Neural cell (in vitro differentiated cells): ENCODE measurements around the gene CLCN3.
"Not testable (repeated sequence)": the region's sequence is repeated elsewhere in the genome, so short reads cannot be mapped to it uniquely, and the experiment has no call there.

Source experiments
- EP300 ChIP-seq: fragments of 450-650 bp; conservative IDR thresholded peaks from 2 replicates; pipeline ENCODE4 v1.6.1; 2014; ENCODE audit warnings: antibody characterized with exemption, mild to moderate bottlenecking, moderate library complexity; ENCODE audit not compliant: poor library complexity, severe bottlenecking
- EZH2 ChIP-seq: fragments of 200-600, 300-800 bp; shearing (Covaris generic), sonication (generic); IDR thresholded peaks from 2 replicates; pipeline ENCODE4 v1.6.1; 2014; ENCODE audit warnings: antibody characterized with exemption, low read length, borderline replicate concordance, mild to moderate bottlenecking; ENCODE audit not compliant: insufficient read depth, poor library complexity, severe bottlenecking
- POLR2AphosphoS5 ChIP-seq: IDR thresholded peaks from 2 replicates; pipeline ENCODE4 v1.6.1; 2012
- TF ChIP-seq, protein P1 (sequence below): fragments of 450-650 bp; IDR thresholded peaks from 2 replicates; pipeline ENCODE4 v1.5.1; 2014; ENCODE audit warnings: antibody characterized with exemption, mild to moderate bottlenecking, moderate library complexity; ENCODE audit not compliant: poor library complexity, severe bottlenecking
- TF ChIP-seq, protein P2 (sequence below): IDR thresholded peaks from 2 replicates; pipeline ENCODE4 v1.6.1; 2012; ENCODE audit warnings: borderline replicate concordance

DNA sequence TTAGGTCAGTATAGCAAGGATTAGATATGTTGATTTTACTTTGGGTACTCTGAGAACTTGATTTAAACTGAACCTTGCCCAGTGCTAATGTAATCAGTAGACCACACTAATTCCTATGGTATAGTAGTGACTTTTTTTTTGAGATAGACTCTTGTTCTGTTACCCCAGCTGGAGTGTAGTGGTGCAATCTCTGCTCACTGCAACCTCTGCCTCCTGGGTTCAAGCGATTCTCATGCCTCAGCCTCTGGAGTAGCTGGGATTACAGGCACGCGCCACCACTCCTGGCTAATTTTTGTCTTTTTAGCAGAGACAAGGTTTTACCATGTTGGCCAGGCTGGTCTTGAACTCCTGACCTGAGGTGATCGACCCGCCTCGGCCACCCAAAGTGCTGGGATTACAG is 3.6 kb downstream of the CLCN3 start:
- TF ChIP-seq, protein P1, sequence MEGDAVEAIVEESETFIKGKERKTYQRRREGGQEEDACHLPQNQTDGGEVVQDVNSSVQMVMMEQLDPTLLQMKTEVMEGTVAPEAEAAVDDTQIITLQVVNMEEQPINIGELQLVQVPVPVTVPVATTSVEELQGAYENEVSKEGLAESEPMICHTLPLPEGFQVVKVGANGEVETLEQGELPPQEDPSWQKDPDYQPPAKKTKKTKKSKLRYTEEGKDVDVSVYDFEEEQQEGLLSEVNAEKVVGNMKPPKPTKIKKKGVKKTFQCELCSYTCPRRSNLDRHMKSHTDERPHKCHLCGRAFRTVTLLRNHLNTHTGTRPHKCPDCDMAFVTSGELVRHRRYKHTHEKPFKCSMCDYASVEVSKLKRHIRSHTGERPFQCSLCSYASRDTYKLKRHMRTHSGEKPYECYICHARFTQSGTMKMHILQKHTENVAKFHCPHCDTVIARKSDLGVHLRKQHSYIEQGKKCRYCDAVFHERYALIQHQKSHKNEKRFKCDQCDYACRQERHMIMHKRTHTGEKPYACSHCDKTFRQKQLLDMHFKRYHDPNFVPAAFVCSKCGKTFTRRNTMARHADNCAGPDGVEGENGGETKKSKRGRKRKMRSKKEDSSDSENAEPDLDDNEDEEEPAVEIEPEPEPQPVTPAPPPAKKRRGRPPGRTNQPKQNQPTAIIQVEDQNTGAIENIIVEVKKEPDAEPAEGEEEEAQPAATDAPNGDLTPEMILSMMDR: not testable (repeated sequence)
- TF ChIP-seq EP300, EZH2, POLR2AphosphoS5: not testable (repeated sequence)
- TF ChIP-seq, protein P2, sequence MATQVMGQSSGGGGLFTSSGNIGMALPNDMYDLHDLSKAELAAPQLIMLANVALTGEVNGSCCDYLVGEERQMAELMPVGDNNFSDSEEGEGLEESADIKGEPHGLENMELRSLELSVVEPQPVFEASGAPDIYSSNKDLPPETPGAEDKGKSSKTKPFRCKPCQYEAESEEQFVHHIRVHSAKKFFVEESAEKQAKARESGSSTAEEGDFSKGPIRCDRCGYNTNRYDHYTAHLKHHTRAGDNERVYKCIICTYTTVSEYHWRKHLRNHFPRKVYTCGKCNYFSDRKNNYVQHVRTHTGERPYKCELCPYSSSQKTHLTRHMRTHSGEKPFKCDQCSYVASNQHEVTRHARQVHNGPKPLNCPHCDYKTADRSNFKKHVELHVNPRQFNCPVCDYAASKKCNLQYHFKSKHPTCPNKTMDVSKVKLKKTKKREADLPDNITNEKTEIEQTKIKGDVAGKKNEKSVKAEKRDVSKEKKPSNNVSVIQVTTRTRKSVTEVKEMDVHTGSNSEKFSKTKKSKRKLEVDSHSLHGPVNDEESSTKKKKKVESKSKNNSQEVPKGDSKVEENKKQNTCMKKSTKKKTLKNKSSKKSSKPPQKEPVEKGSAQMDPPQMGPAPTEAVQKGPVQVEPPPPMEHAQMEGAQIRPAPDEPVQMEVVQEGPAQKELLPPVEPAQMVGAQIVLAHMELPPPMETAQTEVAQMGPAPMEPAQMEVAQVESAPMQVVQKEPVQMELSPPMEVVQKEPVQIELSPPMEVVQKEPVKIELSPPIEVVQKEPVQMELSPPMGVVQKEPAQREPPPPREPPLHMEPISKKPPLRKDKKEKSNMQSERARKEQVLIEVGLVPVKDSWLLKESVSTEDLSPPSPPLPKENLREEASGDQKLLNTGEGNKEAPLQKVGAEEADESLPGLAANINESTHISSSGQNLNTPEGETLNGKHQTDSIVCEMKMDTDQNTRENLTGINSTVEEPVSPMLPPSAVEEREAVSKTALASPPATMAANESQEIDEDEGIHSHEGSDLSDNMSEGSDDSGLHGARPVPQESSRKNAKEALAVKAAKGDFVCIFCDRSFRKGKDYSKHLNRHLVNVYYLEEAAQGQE: not testable (repeated sequence)
